Stimulated activated naive CD8-positive, alpha-beta T cell treated with anti-CD3 and anti-CD28 coated beads, Interleukin-15, amount 100 ng/mL, for 72 hours (primary cell): Measurements from ENCODE around the gene LETM1.
A peak's percentile ranks its signal among the peaks of the same experiment; 100 is the strongest.

Experiments used
- ATAC-seq: fragments of 150-1000 bp; cut with Tn5 transposase; 2 replicates; pipeline ENCODE4 v1.10.0; 2021; ENCODE audit warnings: mild to moderate bottlenecking, moderate library complexity
- DNase-seq, 2 donors: peaks; one replicate each; pipeline ENCODE4 v3.0.0; 2021 to 2022
- H3K27ac Mint-ChIP-seq, 2 donors: one replicate each; pipeline ENCODE4 v1.8.0; 2022; ENCODE audit warnings: mild to moderate bottlenecking in 2 of 2, mixed read lengths in 2 of 2, moderate library complexity in 2 of 2
- H3K27me3 Mint-ChIP-seq: one replicate; pipeline ENCODE4 v1.8.0; 2022; ENCODE audit warnings: mixed read lengths
- H3K4me1 Mint-ChIP-seq: one replicate; pipeline ENCODE4 v1.8.0; 2022; ENCODE audit warnings: mild to moderate bottlenecking, mixed read lengths
- H3K4me3 Mint-ChIP-seq, 2 donors: one replicate each; pipeline ENCODE4 v1.8.0; 2022; ENCODE audit warnings: mild to moderate bottlenecking in 2 of 2, mixed read lengths in 2 of 2, moderate library complexity in 1 of 2
- H3K9me3 Mint-ChIP-seq, 2 donors: one replicate each; pipeline ENCODE4 v1.8.0; 2022; ENCODE audit warnings: mixed read lengths in 2 of 2

Gene LETM1

DNA sequence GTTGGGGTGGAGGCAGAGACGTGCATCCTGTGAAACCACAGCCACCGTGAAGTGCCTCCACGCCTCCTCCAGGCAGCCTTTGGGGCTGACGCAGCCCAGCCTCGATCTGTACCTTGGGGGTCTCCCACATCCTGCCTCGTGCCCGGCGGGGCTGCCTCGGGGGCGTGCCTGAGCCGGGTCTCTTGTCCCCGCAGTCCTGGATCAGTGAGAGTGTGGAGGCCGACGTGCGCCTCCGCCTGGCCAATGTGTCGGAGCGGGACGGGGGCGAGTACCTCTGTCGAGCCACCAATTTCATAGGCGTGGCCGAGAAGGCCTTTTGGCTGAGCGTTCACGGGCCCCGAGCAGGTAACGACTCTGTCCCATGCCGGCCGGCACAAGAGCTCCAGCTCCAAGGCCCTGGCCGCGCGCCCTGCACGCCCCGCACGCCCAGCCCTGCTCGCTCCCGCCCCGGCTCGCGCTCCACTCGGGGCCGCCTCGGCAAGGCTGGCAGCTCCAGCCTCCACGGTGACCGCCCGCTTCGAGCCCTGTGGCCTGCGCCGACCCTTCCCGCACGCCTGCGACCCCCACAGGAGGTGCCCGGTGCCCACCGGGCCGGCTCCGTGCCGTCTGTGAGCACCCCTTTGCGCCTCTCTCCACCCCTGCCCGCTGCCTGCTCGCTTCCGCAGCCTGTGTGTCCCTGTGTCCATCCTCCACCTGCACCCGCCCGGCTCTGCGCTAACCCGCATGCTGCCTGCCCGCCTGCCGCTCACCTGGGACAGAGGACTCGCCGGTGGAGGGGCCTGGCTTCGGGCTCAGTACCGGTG lies 53.0 kb downstream of the LETM1 start:
- H3K9me3 Mint-ChIP-seq: no peaks in the 10 kb centered on the region
- no peak overlapping the region for H3K27ac Mint-ChIP-seq
- no peak overlapping the region for H3K4me3 Mint-ChIP-seq
- ATAC-seq (no peak), DNase-seq (no peak)
- no peaks in the 10 kb centered on the region for H3K4me1 Mint-ChIP-seq
- peaks cover 25% of the 10 kb centered on the region for H3K27me3 Mint-ChIP-seq

DNA sequence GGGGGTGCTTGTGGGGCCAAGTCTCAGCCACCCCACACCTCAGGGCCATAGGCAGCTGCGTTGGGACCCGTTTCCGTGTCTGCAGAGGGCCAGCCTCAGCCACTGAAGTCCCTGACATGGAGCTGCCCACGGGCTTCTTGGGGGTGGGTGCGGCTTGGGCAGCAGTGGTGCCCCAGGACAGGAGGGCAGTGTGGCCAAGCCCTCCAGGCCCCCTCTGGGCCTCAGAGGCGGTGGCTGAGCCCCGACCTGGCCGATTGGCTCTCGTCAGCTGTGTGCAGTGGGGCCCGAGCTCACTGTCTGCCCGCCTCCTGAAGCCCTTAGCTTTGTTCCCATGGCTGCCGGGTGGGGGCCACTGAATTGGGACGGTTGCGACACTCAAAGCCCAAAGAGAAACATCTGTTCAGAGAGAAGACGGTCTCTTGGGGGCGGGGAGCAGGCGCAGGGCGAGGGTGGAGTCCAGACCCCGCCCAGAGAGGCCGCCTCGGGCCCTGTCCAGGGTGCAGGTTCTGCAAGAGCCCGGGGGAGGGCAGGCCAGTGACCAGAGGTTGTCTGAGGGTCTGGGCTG lies 53.7 kb downstream of the LETM1 start:
- H3K27ac Mint-ChIP-seq: no peak overlapping the region
- DNase-seq: no peak
- no peak overlapping the region for H3K4me3 Mint-ChIP-seq
- no peaks in the 10 kb centered on the region for H3K4me1 Mint-ChIP-seq
- ATAC-seq: no peak
- no peaks in the 10 kb centered on the region for H3K9me3 Mint-ChIP-seq
- H3K27me3 Mint-ChIP-seq: peaks cover 32% of the 10 kb centered on the region

DNA sequence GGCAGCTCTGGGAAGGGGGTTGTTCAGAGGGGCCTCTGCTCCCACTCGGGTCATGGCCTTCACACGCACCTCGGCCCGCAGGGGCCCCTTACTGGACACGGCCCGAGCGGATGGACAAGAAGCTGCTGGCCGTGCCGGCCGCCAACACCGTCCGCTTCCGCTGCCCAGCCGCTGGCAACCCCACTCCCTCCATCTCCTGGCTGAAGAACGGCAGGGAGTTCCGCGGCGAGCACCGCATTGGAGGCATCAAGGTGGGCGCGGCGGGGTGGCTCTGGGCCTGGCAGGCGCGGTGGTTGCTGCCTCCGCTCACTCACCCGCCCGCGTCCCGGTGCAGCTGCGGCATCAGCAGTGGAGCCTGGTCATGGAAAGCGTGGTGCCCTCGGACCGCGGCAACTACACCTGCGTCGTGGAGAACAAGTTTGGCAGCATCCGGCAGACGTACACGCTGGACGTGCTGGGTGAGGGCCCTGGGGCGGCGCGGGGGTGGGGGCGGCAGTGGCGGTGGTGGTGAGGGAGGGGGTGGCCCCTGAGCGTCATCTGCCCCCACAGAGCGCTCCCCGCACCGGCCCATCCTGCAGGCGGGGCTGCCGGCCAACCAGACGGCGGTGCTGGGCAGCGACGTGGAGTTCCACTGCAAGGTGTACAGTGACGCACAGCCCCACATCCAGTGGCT lies 54.5 kb downstream of the LETM1 start:
- H3K4me1 Mint-ChIP-seq: no peaks in the 10 kb centered on the region
- H3K4me3 Mint-ChIP-seq: no peak overlapping the region
- ATAC-seq (no peak), DNase-seq (no peak)
- H3K27me3 Mint-ChIP-seq: peaks cover 40% of the 10 kb centered on the region
- H3K27ac Mint-ChIP-seq: no peak overlapping the region
- no peaks in the 10 kb centered on the region for H3K9me3 Mint-ChIP-seq

DNA sequence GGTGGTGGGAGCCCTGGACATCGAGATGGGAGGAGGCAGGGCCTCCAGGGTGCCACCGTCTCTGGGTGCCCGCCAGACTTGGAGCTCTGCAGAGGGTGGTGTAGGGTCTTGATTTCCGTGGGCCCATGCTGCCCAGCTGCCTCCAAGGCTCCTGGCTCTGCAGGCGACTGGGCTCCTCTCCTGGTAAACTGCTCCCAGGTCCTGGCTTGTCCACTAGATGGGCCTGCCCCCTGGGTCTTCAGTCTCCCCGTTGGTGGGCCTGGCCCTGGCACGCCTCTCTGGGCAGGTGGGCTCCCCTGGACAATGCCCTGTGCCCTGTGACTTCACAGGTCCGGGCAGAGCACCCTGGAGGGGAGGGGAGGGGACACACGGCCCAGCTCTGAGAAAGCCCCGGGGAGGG lies 55.2 kb downstream of the LETM1 start:
- H3K4me3 Mint-ChIP-seq: no peak overlapping the region
- no peaks in the 10 kb centered on the region for H3K9me3 Mint-ChIP-seq
- no peak overlapping the region for H3K27ac Mint-ChIP-seq
- no peak for DNase-seq
- ATAC-seq: no peak
- H3K4me1 Mint-ChIP-seq: no peaks in the 10 kb centered on the region
- peaks cover 46% of the 10 kb centered on the region for H3K27me3 Mint-ChIP-seq

DNA sequence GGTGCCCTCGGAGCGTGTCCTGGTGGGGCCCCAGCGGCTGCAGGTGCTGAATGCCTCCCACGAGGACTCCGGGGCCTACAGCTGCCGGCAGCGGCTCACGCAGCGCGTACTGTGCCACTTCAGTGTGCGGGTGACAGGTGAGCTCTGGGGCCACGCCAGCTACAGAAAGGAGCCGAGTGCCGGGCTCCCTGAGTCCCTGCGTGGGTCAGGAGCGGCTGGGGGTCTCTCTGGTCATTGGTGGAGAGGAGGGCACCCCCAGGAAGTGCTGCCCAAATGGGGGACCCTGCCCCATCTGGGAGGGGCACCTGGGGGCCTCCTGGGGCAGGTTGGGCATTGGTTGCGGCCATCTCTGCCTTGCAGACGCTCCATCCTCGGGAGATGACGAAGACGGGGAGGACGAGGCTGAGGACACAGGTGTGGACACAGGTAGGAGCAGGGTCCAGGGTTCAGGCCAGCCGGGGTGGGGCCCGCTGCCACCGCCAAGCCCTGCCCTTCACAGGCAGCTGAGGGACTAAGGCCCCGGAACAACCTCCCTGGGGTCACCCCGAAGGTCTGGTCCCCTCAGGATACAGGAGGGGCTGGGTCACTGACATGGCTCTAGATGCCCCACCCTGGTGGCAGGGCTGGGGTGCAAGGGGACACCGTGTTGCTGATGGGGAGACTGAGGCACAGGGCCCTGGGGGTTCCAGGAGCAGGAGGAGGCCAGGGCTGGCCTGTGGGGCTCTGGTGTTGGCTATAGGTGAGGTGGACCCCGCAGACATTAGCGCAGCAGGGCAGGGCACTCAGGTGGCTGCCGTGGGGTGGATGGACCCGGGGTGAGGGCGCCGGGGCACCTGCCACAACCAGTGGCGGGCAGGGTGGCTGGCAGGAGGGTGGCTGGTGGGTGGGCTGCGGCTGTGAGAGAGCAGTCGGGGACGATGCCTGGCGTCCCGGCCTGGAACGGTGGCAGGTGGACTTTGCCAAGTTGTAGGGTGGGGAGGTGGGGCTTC lies 56.3 kb downstream of the LETM1 start:
- H3K27ac Mint-ChIP-seq: no peak overlapping the region
- H3K27me3 Mint-ChIP-seq: peaks cover 52% of the 10 kb centered on the region
- no peaks in the 10 kb centered on the region for H3K9me3 Mint-ChIP-seq
- no peaks in the 10 kb centered on the region for H3K4me1 Mint-ChIP-seq
- DNase-seq (no peak), ATAC-seq (peak; percentile 1)
- no peak overlapping the region for H3K4me3 Mint-ChIP-seq

DNA sequence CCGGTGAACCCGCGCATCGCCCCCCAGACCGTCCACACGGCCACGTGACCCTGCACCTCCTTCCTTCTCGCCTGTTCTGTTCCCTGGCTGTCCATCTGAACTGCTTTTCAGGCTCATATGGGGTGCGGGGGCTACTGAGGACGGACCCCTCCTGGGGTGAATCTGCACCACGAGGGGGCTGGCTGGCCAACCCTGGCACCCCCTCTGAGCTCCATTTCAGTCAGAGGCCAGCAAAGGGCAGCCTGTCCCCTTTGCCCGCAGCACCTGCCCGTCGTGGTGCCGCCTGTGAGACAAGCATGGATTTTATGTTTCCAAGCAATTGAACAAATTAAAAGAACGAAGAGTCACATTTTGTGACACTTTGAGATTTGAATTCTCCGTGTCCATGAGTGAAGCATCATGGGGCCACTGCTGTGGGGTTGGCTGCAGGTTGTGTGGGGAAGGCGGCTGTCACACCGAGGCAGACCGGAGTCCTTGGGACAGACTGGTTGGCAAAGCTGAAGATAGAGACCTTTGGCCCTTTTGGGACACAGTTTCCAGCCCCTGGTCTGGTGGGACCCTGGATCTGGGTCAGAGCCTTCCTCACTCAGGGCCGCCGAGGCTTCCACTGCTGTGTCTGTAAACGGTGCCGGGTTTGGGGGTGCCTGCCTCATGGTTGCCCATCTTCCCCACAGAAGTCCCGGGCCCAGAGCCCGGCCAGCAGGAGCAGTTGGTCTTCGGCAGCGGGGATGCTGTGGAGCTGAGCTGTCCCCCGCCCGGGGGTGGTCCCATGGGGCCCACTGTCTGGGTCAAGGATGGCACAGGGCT lies 57.2 kb downstream of the LETM1 start:
- no peak overlapping the region for H3K27ac Mint-ChIP-seq
- H3K9me3 Mint-ChIP-seq: no peaks in the 10 kb centered on the region
- H3K27me3 Mint-ChIP-seq: peaks cover 52% of the 10 kb centered on the region
- no peak for ATAC-seq
- no peaks in the 10 kb centered on the region for H3K4me1 Mint-ChIP-seq
- DNase-seq: no peak
- H3K4me3 Mint-ChIP-seq: no peak overlapping the region

DNA sequence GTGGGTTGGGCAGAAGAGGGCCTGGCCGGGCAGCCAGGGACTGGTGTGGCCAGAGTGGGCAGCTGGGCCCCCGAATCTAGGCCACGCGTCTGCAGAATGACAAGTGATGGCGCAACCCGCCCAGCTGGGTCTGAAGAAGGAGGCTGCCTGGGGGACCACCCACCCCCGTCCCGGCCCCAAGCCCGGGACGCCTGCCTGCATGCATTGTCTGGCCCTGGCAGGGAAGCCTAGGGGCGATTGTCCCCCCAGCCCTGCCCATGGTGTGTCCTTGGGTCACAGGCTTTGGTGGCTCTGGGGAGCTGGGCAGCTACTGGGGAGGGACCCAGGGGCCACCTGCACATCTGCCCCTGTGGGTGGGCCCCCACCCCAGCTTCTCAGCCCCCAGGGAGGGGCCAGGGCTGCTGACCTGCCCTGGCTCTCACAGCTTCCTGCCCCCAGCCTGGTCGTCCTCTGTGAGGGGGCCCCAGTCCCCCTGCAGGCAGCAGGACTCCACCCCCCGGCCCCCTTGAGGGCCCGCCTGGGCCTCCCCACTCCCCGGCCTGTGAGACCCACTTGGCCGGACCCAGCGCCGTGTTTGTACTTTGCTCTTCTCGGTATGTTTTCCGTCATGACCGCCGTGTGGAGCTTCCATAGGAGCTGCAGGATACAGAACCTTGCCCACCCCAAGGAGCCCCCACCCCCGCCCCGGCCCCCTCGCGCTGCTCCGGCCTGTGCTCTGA lies 57.9 kb downstream of the LETM1 start:
- no peak for DNase-seq
- no peaks in the 10 kb centered on the region for H3K9me3 Mint-ChIP-seq
- peaks cover 52% of the 10 kb centered on the region for H3K27me3 Mint-ChIP-seq
- H3K4me1 Mint-ChIP-seq: no peaks in the 10 kb centered on the region
- ATAC-seq: peak; percentile 16
- H3K27ac Mint-ChIP-seq: no peak overlapping the region
- H3K4me3 Mint-ChIP-seq: no peak overlapping the region

DNA sequence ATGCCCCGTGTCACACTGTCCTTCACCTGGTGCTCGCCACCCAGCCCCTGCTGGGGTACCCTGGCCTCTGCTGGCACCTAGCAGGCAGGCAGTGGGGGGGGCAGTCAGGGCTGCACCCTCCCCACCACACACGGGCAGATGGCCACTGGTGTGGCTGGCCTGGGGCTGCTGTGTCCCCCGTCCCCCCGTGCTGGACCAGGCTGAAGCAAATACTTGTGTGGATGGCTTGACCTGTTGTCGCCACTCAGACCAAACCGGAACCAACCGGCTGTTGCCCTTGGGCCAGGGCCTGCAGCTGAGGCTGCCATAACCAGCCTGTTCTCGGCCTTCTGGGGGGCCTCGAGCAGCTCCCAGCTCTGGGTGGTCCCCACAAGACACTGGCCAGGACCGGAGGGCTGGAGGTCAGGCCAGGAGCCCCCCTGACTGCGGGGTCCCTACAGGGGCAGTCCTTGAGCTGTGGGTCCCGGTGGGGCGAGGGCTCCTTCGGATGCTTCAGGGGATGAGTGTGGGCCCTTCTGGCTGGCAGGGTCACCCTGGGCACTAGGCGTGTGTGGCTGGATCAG lies 58.6 kb downstream of the LETM1 start:
- Mint-ChIP-seq H3K4me3 (no peak overlapping the region), H3K27ac (no peak overlapping the region), H3K9me3 (no peaks in the 10 kb centered on the region), H3K27me3 (peaks cover 56% of the 10 kb centered on the region), H3K4me1 (no peaks in the 10 kb centered on the region)
- DNase-seq: no peak
- ATAC-seq: no peak

DNA sequence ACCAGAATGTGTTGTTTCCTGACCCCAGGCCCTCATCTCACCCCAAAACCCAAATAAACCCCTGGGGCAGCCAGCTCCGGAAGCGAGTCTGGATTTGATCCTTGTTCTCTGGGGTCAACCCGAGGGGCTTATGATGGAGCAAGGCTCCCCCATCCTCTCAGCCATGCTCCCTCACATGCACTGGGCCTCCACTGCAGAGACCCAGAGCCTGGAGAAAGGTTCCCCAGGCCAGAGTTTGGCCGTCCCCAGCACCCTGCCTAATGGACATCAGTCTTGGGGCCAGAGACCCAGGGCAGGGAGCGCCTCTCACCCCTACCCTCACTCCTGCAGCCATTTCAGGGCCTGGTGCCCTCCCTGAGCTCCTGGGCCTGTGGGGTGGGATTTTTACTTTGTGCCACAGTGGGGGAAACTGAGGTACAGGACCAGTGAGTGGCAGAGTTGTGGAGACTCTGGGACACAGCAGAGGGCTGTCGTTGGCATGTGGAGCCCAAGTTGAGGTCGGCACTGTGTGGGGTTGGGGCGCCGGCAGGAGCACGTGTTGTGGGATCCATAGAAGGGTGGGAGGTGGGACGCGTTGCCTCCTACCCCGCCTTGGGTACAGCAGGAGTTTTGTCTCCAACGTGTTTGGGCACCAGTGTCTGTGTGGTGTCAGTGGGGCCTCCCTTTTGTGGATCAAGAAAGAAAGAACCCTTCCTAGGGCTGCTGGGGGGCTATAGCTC lies 59.3 kb downstream of the LETM1 start:
- no peak overlapping the region for H3K4me3 Mint-ChIP-seq

DNA sequence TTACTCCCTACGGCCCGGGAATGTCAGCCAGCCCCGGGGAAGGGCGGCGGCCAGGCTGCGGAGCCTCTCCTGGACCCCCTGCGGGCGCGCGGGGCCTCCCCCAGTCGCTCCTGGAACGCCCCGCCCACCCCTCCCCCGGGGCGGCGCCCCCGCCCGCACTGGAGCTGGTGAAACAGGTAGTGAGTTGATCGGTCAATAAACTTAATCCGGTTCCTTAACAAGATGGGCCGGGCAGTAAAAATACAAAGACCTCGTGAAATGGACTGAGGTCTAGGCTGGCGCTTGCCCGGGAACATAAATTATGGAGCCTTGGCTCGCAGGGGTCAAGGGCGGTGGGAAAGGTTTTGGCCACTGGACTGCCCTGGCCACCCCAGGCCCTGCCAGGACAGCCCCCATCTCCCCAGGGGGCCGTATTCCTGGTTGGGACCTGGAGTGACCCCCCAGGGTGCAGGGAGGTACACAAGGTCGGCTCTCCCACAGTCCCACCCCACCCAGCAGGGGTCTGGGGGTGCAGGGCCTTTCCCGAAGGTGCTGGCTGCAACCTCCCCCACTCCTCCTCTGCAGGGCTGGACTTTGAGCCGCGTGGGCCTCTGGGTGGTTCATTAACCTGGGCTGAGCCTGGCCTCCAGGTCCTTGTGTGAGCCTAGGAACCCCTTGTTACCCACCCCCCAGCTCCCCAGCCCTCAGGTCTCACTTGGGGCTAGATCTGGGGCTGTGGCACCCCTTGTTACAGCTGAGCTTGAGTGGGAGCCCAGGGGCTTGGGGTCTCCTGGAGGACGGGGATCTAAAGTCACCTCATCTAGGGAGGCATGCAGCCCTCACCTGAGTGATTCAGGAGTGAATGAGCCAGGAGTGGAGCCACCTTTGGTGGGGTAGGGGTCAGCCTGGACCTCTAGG lies 60.4 kb downstream of the LETM1 start:
- DNase-seq (no peak), ATAC-seq (no peak)
- H3K4me1 Mint-ChIP-seq: no peaks in the 10 kb centered on the region
- H3K27ac Mint-ChIP-seq: no peak overlapping the region
- H3K4me3 Mint-ChIP-seq: peak overlapping the region; percentile 6 to 62
- H3K27me3 Mint-ChIP-seq: peaks cover 68% of the 10 kb centered on the region
- H3K9me3 Mint-ChIP-seq: no peaks in the 10 kb centered on the region

More for the DNA sequence above, 59.3 kb downstream of the LETM1 start:
- ATAC-seq: no peak
- Mint-ChIP-seq H3K4me1 (no peaks in the 10 kb centered on the region), H3K27me3 (peaks cover 63% of the 10 kb centered on the region), H3K9me3 (no peaks in the 10 kb centered on the region), H3K27ac (no peak overlapping the region)
- no peak for DNase-seq

DNA sequence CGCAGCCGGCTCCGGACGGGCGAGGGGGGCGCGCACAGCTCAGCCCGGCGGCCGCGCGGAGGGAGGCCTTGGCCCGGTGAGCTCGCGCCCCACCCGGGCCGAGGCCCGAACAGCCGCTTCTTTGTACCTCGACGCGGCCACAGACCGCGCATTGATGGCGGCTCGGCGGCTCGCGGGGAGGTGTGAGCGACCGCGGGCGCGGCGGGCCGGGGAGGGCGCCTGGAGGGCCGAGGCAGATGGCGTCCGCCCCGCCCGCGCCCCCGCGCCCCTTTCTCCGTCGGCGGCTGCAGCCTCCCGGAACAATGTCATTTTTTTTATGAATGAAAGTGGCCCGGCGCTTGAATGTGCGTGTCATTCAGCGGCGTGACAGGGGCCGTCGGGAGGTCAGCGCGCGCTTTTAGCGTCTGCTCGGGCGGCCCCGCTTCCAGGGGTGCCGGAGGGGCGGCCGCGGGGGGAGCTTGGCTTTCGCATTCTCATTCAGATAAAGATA lies 61.1 kb downstream of the LETM1 start:
- Mint-ChIP-seq H3K9me3 (no peaks in the 10 kb centered on the region), H3K4me3 (peak overlapping the region; percentile 6 to 62), H3K4me1 (no peaks in the 10 kb centered on the region), H3K27me3 (peaks cover 61% of the 10 kb centered on the region), H3K27ac (no peak overlapping the region)
- no peak for DNase-seq
- no peak for ATAC-seq

DNA sequence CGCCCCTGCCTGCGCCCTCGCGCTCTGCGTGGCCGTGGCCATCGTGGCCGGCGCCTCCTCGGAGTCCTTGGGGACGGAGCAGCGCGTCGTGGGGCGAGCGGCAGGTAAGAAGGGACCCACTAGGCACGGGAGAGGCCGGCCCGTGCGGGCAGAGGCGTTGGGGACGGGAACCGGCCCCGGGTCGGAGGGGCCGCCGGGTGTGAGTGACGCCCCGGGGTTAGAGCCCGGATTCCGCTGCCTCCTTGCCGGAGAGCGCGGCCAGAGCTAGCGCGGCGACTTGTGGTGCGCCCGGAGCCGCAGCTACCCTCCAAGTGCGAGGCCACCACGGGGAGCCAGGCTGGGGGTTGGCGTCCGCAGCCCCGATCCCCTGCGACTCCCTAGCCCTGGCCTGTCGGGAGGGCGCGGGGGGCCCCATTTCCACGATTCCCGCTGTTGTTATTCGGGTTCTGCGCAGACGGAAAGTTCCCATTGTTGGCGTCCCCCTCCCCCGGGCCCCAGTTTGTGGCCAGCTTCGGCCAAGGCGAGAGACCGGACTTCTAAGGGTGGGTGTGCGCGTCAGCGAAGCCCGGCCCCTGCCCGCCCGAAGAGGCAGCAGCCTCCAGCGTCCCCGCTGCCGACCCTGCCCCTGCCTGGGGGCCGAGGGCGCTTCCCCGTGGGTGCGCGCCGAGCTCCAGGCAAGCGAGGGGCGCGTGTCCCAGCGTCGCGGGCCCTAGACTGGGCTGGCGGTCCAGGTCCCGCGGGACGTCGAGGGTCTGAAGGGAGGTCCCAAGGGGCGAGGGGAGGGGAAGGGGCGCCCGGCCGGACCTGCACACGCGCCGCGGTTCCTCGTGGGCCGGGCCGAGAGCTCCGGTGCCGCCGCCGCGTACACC lies 61.8 kb downstream of the LETM1 start:
- H3K4me1 Mint-ChIP-seq: no peaks in the 10 kb centered on the region

More for the DNA sequence above, 61.8 kb downstream of the LETM1 start:
- DNase-seq: peak in 1 of 2 donors; percentile 23
- peak overlapping the region; percentile 19 to 33 for H3K4me3 Mint-ChIP-seq
- H3K27me3 Mint-ChIP-seq: peaks cover 55% of the 10 kb centered on the region
- ATAC-seq: no peak
- H3K9me3 Mint-ChIP-seq: no peaks in the 10 kb centered on the region
- no peak overlapping the region for H3K27ac Mint-ChIP-seq
